Measurements from ENCODE around the gene NENF. TPM values are rescaled to one million over a fixed set of nuclear protein-coding genes. Genes with fewer than 3 reads are reported as not detected.

NENF gene
- total RNA-seq, 4 donors from 2014 or later, result 52.3 to 99.5 (median 89.8) TPM

DNA sequence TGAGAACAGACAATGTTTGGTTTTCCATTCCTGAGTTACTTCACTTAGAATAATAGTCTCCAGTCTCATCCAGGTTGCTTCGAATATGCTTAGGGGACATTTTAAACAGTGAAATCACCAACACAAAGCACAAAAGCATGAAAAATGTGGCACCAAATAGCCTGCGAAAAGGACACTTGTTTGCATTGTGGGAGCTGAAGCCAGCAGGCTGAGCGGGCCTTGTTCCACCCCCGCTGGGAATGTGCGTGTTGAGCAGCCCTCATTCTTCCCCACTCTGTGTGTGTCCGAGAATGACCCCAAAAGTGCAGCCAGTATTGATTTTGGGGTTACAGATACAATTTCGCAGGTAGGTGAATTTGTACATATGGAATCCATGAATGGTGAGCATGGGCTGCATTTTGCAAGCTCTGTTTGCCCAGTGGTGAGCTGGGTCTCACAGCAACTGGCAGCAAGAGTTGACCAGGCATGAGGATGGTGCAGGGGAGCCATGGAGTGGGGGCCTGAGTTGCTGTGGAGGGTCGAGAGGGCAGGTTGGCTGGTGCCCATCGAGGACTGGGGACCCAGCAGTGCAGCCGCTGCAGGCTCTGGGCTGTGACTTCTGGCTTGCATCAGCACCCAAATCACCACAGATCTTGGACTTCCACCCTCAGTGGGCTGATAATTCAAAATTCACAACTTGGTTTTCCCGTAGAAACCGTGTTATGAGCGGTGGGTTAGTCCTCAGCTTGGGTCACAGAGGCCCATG is 29.4 kb downstream of the NENF start:
- TF ChIP-seq, protein P1, sequence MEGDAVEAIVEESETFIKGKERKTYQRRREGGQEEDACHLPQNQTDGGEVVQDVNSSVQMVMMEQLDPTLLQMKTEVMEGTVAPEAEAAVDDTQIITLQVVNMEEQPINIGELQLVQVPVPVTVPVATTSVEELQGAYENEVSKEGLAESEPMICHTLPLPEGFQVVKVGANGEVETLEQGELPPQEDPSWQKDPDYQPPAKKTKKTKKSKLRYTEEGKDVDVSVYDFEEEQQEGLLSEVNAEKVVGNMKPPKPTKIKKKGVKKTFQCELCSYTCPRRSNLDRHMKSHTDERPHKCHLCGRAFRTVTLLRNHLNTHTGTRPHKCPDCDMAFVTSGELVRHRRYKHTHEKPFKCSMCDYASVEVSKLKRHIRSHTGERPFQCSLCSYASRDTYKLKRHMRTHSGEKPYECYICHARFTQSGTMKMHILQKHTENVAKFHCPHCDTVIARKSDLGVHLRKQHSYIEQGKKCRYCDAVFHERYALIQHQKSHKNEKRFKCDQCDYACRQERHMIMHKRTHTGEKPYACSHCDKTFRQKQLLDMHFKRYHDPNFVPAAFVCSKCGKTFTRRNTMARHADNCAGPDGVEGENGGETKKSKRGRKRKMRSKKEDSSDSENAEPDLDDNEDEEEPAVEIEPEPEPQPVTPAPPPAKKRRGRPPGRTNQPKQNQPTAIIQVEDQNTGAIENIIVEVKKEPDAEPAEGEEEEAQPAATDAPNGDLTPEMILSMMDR (IDR thresholded peaks at IDR 0.05; ENCODE audit: low read depth), result no peak

DNA sequence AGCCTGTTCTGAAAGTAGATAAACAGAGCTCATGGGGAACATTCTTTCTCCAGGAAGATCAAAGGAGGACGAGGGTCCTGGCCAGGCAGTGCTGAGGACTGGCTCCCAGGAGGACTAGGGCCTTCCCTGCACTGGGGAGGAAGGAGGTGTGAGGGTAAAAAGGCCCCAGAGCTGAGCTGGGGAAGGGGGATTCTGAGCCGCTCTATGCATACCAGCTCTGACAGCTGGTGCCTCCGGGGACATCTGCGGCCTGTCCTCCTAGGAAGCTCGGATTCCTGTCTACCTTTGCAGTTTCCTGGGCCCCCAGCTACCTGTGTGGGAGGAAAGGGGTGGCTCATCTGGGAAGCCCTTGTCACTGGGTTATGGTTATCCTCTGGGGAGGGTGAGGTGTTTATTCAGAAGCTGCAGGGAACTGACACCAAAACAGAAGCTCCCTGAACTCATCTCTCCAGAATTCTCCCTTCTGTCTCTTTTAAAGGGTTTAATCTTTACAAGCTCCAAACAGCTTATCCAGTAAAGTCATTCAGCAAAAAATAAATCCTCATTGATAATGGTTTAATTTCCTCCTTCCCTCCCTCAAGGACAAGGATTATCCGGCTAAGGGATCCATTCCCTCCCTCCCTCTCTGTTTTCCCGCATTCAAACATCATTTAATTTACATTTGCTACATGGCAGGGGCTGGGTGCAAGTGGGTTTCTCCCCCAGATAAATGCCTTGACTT is 31.0 kb downstream of the NENF start:
- TF ChIP-seq, protein P1 (IDR thresholded peaks at IDR 0.05; ENCODE audit: low read depth), result no peak

DNA sequence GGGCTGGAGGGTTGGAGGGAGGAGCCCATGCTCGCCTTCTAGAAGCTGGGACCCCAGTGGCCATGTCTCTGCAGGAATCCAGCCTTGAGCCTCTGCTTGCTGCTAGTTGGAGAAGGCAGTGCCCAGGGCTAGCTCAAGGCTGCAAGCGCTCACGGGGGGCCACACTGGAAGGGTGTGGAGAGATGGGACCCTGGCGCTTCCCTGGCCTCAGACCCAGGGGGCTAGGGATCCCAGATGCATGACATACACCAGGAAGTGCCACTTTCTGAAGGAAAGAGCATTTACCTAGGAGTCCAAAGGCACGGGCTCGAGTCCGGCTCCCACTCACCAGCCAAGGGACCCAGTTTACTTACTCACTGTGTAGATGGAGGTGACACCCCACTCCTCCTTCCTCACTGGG is 32.6 kb downstream of the NENF start:
- TF ChIP-seq, protein P1 (IDR thresholded peaks at IDR 0.05; ENCODE audit: low read depth), result no peak

DNA sequence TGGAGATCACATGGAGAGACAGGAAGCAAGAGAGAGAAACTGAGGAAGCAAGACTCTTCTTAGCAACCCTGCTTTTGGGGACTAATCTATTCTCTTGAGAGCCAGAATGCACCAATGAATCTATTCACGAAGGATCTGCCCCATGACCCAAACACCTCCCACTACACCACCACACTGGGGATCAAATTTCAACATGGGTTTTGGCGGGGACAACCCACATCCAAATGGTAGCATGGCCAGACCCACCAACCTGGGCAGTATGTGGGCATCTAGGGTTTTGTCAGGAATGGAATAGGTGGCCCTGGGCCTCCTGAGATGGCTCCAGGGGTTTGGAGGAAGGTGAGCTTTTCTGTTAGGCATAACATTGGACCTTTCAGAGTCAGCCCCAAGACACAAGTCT is 33.7 kb downstream of the NENF start:
- TF ChIP-seq, protein P1 (IDR thresholded peaks at IDR 0.05; ENCODE audit: low read depth), result no peak

DNA sequence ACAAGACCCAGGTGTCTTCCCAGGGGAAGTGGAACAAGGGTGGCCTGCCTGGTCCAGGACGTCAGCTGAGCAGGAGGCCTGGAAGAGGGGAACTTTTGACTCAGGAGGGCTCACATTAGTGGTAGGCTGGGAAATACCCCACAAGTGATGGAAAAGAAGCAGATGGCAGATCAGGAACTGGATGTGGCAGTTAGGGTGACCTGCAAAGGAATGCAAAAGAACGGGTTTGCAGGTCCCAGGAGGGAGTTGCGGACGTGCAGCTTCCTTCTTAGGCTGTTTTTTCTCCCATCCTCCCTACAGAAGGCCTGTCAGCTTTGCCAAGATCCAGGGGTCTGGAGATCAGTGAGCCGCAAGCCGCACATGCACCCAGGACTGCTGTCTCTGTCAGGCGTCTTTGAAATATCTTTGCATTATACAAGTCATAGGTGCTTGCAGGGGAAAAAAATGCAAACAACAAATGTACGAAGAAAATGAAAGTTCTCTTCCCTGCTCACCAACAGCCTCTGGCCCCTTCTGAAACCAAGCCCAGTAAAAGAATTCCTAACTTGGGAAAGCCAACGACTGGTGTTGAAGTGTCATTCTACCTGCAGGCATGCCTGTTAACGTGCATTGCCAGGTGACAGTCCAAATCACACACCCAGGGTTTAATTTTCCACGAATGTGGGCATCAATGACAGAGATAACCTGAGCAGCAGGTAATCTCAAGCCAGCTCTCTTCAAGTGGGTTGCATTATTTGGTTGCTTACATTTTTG is 34.4 kb downstream of the NENF start:
- TF ChIP-seq, protein P1 (IDR thresholded peaks at IDR 0.05; ENCODE audit: low read depth), result no peak

DNA sequence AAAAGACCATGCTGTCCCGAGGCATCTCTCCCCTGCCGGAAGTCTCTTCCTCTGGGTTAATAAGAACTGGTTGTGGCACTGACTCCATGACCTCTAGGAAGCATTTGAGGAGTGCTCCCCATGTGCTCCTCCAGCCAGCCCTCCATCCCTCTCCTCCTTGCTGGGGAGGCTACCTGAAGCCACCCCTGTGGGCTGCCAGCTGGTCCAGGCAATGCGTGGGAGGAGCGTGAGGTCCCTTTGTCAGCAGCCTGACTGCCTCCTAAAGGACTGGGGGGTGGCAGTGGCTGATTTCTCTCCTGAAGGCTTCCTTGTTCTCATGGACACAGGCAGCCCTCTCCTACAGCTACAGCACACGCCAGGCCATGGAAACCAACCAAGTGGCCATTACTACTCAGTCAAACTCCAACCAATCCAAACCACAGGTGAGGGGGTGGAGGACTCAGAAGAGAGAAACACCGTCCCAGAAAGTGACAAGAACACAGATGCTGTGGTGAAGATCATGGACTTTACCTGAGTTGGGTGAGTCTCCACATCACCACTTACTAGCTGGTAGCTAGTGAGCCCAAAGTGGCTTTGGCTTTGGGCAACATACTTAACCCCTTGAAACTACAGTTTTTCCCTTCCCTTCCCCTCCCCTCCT is 35.2 kb downstream of the NENF start:
- TF ChIP-seq, protein P1 (IDR thresholded peaks at IDR 0.05; ENCODE audit: low read depth), result no peak
